Activated T-helper 1 cell treated with anti-CD3 and anti-CD28 coated beads, Interleukin-2, amount 50 U/mL, for 16 hours (primary cell): ENCODE data around the gene DHX40.
"Not testable (repeated sequence)": the region's sequence is repeated elsewhere in the genome, so short reads cannot be mapped to it uniquely, and the experiment has no call there.

Source experiments
- DNase-seq, 2 donors: peaks; one replicate each; pipeline ENCODE4 v3.0.0-alpha.2; 2020; ENCODE audit warnings: low read depth in 1 of 2, low spot score in 1 of 2

The DHX40 gene

DNA sequence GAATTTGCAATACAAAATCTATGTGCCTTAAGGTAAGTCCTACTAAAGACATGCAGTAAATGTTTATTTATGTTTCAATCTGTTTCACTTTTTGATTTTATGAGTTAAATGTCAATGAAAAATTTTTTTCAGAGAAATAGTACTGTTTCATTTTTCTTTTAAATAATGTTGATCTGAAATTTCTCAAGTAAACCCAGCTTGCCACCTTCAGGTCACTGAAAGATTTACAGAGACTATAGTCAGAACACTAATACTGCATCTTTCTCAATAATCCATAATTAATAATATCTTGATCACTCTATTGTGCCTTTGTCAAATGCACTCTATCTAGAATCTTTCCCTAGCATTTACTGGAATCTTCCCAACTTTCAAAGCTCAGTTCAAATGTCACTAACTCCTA lies 6.5 kb upstream of the DHX40 start:
- DNase-seq, result no peak

DNA sequence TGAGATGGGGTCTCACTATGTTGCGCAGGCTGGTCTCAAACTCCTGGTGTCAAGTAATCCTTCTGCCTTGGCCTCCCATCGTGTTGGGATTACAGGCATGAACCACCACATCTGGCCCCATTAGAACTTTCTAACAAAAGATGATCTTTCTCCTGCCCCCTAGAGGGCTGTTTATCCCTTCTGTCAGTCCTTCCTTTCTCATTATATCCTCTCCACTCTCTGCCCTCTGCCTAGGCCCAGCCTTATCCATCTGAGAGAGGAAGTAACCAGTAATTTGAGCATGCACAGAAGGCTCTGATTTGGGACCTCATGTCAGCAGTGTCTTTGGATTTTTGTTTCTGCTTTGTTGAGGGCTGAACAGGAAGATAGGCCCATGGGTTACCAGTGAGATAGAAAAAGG lies 4.4 kb upstream of the DHX40 start:
- DNase-seq, result no peak

DNA sequence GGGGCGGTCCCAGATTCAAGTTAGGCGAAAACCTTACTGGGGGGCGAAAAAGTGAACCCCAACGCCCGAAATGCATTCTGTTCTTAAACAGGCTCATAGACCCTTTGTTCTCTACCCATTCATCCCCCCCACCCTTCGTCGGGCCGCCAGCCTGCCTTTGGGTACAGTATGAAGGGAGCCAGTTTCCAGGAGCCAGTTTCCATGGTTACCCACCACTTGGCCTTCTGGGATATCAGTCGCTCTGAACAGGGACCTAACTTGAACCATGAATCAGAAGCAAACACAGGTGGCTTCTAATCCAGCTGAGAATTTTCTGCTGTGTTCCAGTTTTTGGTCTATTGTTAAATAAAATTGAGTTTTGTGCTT lies 532 bp downstream of the DHX40 start:
- peak; percentile 6 to 27 for DNase-seq

DNA sequence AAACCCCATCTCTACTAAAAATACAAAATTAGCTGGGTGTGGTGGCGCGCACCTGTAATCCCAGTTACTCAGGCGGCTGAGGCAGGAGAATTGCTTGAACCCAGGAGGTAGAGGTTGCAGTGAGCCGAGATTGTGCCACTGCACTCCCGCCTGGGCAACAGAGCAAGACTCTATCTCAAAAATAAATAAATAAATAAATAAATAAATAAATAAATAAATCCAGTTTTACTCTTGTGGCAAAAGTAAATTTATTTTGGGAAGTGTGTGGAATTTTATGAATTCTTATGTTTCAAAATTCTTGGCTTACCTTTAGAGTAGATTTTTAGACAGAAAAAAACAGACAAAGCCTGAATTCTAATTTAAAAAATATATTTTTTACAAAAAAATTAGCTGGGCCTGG lies 3.7 kb downstream of the DHX40 start:
- not testable (repeated sequence) for DNase-seq

DNA sequence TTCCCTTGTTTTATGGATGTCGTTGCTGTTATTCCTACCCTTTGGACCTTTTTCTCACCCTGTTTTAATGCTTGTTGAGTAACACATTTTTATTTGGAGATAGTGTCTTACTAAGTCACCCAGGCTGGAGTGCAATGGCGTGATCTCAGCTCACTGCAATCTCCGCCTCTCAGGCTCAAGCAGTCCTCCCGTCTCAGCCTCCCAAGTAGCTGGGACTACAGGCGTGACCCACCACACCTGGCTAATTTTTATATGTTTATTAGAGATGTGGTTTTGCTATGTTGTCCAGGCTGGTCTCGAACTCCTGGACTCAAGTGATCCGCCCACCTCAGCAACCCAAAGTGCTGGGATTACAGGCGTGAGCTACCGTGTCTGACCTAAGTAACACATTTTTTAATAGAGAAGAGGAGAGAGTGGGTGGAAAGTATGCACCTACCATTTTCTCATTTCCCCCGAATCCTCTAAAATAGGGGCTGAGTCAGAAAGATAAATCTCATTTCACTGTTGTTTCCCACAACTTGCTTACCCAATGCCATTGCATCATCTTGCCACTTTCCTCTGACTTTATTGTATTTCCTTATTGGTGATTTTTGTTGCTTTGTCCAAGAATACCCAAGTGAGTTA lies 7.0 kb downstream of the DHX40 start:
- DNase-seq, result no peak

DNA sequence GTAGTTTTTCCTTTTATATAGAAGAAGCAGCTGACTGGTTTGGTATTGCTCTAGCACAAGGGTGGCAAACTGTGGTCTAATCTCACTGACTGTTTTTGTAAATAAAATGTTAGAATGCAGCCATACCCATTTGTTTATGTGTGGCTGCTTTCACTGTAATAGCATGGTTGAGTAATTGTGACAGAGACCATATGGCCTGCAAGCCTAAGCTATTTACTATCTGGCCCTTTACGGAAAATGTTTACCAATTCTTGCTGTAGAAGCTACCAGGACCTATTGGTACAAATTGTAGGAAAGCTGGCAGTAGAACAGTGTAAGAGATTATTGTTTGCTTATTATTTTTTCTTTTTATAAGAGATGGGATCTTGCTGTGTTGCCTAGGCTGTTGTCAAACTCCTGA lies 18.8 kb downstream of the DHX40 start:
- DNase-seq, result not testable (repeated sequence)

DNA sequence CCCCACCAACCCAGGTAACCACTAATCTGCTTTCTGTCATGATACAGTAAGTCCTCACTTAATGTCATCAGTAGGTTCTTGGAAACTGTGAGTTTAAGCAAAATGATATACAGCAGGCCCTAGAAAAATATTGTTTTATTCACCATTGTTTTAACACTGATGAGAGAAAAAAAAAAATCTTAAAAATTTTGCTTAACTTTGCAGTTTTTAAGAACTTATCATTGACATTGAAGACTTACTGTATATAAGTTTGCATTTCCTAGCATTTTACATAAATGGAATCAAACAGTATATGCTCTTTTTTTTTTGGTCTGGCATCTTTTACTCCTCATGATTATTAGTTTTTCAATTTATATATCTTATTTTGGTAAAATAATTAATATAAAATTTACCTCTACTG lies 34.8 kb downstream of the DHX40 start:
- no peak for DNase-seq

DNA sequence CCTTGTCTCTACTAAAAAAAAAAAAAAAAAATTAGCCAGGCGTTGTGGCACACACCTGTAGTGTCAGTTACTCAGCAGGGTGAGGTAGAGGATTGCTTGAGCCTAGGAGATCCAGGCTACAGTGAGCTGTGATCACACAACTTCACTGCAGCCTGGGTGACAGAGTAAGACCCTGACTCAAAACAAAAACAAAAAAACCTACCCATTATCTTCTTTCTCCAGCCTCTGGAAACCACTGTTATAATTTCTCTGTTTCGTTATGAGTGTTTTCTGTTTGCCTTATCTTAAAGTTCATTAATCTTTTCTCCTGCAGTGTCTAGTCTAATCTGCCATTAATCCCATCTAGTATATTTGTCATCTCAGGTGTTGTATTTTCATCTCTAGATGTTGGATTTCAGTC lies 35.7 kb downstream of the DHX40 start:
- no peak for DNase-seq

DNA sequence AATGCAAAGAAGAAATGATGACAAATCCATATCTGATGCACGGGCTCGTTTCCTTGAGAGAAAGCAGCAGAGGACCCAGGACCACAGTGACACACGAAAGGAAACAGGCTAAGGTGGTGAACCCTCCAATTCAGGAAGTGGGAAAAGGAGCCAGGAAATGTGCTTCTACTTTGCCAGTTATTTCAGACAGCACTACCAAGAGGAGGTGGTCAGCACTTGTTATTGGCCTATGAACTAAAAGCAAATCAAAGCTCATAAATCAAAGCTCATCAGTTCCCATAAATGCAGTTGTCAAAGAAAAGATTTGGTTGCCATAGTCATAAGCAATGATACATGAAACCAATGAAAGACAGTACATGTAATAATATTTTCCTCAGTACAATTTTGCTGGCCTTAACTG lies 41.7 kb downstream of the DHX40 start:
- DNase-seq, result no peak

DNA sequence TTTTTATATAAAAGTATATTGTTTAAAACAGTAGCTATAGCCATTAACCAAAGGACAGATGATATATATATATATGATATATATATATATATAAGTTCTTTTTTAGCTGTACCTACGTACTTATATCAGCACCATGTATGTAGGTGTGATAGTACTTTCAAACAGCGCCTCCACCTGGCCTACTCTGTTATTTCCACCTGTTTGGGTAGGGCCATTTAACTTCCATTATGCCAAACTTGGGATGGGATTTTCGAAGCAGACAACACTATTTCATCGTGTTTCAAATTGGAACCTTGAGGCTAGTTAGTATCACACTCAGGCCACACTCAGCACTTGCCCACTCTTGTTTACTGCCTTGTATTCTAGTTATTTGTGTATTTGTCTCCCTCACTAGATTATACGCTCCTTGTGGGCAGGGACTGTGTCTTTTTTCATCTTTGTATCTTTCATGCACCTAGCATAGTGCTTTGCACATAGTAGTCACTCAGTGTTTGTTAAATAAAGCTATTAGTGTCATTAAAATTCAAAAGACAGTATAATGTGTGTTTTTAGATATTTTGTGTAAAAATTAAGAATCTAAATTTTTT lies 42.5 kb downstream of the DHX40 start:
- no peak for DNase-seq

DNA sequence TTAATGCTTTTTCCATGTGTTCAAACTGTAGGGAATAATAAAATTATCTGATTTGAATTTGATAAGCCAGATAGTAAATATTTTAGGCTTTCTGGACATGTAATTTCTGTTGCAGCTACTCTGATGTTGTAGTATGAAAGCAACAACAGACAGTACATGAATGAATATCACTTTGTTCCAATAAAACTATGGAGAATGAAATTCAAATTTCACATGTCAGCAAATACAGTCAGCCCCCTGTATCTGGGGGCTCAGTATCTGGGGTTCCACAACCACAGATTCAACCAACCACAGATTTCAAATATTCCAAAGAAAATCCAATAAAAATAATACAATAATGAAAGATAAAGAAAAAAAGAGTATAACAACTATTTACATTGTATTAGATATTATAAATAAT lies 46.1 kb downstream of the DHX40 start:
- no peak for DNase-seq

DNA sequence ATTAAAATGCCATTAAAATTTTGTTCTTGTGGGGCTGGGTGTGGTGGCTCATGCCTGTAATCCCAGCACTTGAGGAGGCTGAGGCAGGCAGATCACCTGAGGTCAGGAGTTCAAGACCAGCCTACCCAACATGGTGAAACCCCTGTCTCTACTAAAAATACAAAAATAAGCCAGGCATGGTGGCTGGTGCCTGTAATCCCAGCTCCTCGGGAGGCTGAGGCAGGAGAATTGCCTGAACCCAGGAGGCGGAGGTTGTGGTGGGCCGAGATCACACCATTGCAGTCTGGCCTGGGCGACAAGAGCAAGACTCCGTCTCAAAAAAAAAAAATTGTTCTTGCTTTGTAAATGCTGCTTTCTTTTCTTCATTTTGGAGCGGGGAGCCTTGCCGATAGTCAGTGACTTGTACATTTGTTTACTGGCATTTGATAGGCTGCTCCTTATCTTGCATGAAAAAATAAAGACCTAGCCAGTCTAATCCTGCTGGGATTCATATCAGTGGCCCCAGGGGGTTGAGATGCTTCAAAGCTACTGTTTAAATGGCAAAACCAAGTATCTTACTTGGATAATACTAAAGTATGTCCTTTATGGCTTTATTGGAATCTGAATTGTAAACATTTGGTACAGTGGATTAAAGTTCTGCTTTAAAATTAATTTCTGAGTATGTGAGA lies 51.0 kb downstream of the DHX40 start:
- no peak for DNase-seq

DNA sequence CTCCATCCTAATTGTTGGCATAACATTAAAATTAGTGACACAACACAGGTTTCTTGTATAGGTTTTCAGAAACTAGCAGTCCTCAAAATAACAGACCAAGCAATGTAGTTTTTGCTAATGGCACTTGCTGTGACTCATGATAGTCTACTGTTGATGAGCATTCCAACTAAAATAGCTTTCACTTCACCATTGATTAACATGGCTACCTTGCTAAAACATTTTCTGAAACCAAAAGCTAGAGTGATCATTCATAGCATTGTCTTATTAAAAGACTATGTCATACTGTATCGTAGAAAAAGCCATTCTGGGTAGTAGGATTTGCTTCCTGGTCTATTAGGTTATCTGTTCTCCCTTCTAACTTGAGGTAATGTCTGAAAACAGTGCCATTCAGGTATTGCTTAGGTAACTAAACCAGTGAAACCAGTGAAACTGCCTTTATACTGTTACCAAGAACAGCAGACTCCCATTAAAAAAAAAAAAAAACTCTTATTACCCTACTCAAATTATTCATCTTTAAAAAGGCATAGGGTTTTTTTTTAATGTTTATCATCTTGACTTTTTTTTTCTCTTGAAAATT lies 51.8 kb downstream of the DHX40 start:
- no peak for DNase-seq

DNA sequence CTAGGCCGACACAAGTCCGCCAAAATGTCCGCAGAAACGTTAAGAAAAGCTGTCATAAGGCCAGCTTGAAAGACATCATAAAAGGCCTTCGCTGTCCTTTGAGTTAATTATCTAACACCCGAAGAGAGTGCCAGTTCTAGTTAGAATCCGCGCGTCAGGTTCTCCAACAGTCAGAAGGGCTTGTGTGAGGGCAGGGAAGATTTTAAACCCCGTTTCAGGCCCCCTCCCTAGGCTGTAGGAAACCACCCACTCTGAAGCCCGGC lies 53.6 kb downstream of the DHX40 start:
- DNase-seq, result no peak

DNA sequence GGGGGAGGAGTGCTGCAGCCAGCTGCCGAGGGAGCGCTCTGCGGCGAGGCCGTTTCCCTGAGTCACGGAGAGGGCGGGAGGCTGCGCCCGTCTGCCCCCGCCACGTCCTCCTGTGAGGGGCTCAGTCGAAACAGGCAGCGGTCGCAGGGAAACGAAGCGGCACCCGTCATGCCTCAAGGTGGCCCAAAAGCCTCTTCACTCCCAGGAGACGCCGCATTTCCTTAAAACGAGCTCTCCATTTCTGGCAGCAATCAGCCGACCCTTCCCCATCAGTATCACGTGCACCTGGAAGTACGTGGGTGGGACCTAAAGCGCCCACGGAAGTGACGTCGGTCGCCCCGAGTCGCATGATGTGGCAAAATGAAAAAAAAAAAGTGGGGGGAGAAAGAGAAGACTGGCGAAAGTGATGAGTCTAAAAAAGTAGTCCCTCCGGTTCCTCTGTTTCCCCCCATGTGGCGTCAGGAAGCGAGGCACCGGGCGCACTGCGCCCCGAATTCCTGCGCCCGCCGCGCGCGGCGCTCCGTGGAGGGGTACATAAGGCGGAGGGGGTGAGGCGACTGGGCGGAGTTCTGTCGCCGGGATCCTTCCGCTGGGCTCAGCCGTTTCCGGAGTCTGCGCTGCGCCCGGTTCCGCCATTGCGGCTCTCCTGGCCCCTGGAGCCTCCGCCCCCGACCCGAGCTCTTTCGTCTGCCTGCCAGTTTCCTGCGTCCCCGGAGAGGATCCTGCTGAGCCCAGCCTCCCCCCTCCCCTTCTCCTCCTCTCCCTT lies 54.1 kb downstream of the DHX40 start, which contains the start of gene CLTC:
Gene CLTC (plus strand): TSS at position 598 of the 766 bp plus-strand sequence. CDS start 237 bp downstream, outside the sequence.
- DNase-seq, result peak; percentile 73 to 87

DNA sequence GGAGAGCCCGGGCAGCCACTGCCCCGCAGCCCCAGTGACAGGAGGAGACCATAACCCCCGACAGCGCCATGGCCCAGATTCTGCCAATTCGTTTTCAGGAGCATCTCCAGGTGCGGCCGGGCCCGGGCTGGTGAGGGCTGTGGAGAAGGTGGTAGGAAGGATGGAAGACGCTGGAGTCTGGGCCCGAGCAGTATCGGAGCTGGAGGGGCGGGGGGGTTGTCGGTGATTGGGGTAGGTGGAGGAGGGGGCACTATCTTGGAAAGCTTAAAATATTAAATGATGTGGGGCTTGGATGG lies 54.6 kb downstream of the DHX40 start:
- no peak for DNase-seq

DNA sequence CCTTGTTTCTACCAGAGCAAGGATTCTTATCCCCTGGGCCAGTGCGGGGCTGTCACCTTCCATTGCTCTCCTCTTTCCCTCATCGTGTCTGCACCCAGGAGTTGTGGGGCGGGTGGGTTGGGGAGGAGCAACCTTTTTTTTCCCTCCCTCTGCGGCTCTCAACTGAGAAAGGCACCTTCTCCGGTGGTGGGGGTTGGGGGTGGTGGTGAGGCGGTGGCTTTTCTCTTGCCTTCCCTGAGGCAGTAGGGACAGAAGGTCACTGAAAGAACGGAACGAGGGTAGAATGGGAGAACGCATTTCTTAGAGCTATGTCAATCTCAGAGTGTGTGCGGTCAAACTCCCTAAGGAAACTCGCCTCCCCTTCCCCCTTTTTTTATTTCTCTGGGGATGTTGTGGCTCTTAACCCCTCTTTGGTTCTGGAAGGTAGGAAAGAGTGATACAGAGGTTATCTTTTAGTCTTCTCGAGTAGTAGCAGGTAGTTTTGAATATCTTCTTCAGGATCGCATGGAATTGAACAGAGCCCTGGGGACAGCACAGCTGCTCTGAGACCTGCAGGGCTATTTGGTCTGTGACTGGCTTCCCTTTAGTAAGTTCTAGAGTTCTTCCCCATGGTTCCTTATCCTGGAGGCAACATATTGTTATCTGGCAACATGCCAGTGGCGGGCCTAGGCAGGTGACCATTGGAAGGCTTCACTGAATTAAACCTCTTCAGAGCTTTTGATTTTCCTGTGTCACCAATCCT lies 55.3 kb downstream of the DHX40 start:
- peak; percentile 11 to 20 for DNase-seq

DNA sequence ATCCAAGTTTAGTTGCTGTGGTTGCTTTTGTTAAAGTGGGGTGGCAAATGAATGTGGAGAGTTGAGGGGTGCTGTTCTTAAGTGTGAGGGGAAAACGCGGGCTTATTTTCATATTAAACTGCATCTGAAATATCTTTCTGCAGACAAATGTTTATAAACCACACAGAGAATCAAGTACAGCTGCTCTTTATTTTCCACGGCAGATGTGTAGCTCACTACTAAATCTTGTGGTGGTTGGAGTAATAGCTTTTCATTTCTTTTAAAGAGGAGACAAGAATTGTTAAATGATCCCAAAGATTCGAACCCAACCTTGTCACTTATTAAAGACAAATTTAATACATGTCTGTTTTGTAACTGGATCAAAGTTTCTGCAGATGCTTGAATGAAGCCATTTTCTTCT lies 56.4 kb downstream of the DHX40 start:
- DNase-seq, result no peak

DNA sequence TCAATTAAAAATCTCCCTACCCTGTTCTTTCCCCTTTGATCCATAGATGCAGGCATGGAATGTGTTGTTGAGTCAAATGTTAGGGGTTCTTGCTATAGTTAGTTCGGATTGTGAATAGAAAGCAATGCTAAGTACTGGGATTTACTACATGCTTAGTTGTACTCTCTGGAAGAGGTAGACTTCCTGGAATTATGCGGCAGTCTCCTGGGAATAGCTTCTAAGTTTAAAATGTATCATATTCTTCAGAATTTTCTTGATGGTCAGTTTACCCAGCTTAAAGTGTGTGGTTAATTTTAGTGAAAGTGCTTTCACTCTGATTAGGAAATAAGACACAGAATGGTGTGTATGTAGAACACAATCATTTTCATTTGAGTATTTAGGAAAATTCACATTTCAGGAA lies 57.7 kb downstream of the DHX40 start:
- DNase-seq, result no peak

DNA sequence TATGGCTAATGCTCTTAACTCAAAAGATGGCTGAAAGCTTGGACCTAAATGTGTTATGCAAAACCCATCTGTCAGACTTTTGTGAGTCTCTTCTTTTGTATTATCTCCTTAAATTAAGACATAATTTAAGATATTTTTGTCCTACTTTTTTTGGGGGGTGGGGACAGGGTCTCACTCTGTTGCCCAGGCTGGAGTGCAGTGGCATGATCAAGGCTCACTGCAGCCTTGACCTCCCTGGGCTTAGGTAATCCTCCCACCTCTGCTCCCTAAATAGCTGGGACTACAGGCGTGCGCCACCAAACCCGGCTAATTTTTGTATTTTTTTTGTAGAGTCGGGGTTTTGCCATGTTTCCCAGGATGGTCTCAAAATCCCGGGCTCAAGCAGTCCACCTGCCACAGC lies 61.3 kb downstream of the DHX40 start:
- no peak for DNase-seq

DNA sequence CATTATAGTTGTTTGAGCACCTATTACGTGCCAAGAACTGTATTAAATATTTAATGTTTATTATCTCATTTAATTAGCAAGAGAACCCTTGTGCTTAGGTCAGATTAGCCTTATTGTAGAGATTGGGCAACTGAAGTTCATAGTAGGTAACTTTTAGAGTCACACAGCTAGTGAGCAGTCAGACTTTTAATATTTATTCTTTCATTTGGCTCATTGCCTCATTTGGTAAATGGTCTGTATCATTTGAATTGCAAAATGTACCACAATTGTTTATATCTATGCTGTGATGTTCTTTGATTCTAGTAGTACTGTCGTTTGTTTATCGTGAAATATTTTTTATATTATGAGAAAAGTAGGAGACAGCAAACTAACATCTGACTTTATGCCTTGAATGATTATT lies 61.9 kb downstream of the DHX40 start:
- DNase-seq, result no peak

DNA sequence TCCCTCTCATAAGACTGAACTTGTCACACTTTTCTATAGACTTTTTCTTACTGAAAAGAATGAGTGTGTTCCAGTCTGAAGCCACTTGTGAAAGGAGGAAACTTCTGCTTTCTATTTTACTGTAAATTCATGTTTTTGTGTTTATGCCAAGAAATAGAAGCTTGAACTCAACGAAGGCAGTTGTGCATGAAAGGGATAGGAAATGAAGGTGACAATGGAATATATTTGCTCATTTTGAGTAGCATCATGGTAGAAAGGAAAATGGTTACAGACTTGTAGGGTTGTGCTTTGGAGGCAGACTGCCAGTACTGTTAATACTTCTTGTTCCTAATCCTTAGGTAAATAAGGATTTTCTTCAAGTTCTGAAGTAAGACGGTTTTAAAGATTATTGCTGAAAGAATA lies 62.4 kb downstream of the DHX40 start:
- no peak for DNase-seq
